Embryonic facial prominence (tissue), 1 donor: ENCODE measurements around the gene SGTA.

ENCODE experiments used
- DNase-seq: peaks from one replicate; pipeline ENCODE4 v3.0.0-alpha.2; 2016; ENCODE audit errors: extremely low spot score

Gene SGTA

GRCh38 chr19:2754659-2755447 is 28.2 kb downstream of the SGTA start:
- DNase-seq, result no peak

GRCh38 chr19:2751438-2751830 is 31.6 kb downstream of the SGTA start:
- no peak for DNase-seq

- no peak for DNase-seq
Observed at GRCh38 chr19:2750808-2751437, 32.1 kb downstream of the SGTA start.

- DNase-seq, result no peak
Observed at GRCh38 chr19:2747349-2747748, 35.7 kb downstream of the SGTA start.

- DNase-seq, result no peak
Observed at GRCh38 chr19:2744113-2744512, 39.0 kb downstream of the SGTA start.

GRCh38 chr19:2743099-2743498 is 40.0 kb downstream of the SGTA start:
- no peak for DNase-seq

- no peak for DNase-seq
Observed at GRCh38 chr19:2740314-2740656, 42.8 kb downstream of the SGTA start.

GRCh38 chr19:2739602-2740313 is 43.3 kb downstream of the SGTA start, which contains the start of gene SLC39A3:
Gene SLC39A3, minus strand, starts transcription at chr19:2740017. Its CDS starts 2,760 bp downstream, at chr19:2737257.
- peak; percentile 97 for DNase-seq

GRCh38 chr19:2736550-2737190 is 46.4 kb downstream of the SGTA start:
- no peak for DNase-seq

- no peak for DNase-seq
Observed at GRCh38 chr19:2735374-2735773, 47.7 kb downstream of the SGTA start.

- no peak for DNase-seq
Observed at GRCh38 chr19:2734589-2735288, 48.3 kb downstream of the SGTA start.

GRCh38 chr19:2733930-2734588 is 49.0 kb downstream of the SGTA start:
- no peak for DNase-seq

- no peak for DNase-seq
Observed at GRCh38 chr19:2732883-2733282, 50.2 kb downstream of the SGTA start.

- no peak for DNase-seq
Observed at GRCh38 chr19:2732157-2732725, 50.8 kb downstream of the SGTA start.

GRCh38 chr19:2731181-2731995 is 51.7 kb downstream of the SGTA start:
- DNase-seq, result no peak

- DNase-seq, result no peak
Observed at GRCh38 chr19:2729943-2730818, 52.9 kb downstream of the SGTA start.

GRCh38 chr19:2728783-2729387 is 54.2 kb downstream of the SGTA start:
- DNase-seq, result no peak

GRCh38 chr19:2727640-2727944 is 55.5 kb downstream of the SGTA start:
- no peak for DNase-seq
